Uterus (tissue), 2 donors: Measurements from ENCODE around the gene ANKRD60.

Source experiments
- CTCF ChIP-seq, 4 experiments: fragments of 200-600 bp in 2 of 4; fragments of 450-650 bp in 2 of 4; sonication (generic) in 2 of 4; IDR thresholded peaks; one replicate each; pipeline ENCODE4 v1.5.1; 2016 to 2019; ENCODE audit warnings: antibody characterized with exemption in 4 of 4, mild to moderate bottlenecking in 2 of 4, moderate library complexity in 1 of 4
- POLR2A ChIP-seq, 2 donors: fragments of 450-650 bp; IDR thresholded peaks; one replicate each; pipeline ENCODE4 v1.6.1; 2016; ENCODE audit warnings: antibody characterized with exemption in 2 of 2, mild to moderate bottlenecking in 1 of 2, moderate library complexity in 1 of 2

- TF ChIP-seq CTCF (IDR thresholded peaks at IDR 0.05) (no peak), POLR2A (IDR thresholded peaks at IDR 0.05) (no peak)
Observed at GRCh38 chr20:58177799-58178198, 50.7 kb downstream of the ANKRD60 start.
